ENCODE data around the gene JADE2.
"Not testable (repeated sequence)": the region's sequence is repeated elsewhere in the genome, so short reads cannot be mapped to it uniquely, and the experiment has no call there.

Gene JADE2
- total RNA-seq: 186 to 241 (median 205) reads per million in 4 donors

GRCh38 chr5:134524826-134525682, at the start of gene JADE2:
JADE2 (plus strand) TSS chr5:134525670; CDS start chr5:134535858, 10,188 bp downstream.
- peak; percentile 72 to 83 (median 77) for DNase-seq

- no peak for DNase-seq
Observed at GRCh38 chr5:134477462-134478245, 47.8 kb upstream of the JADE2 start.

GRCh38 chr5:134479839-134480238, 45.6 kb upstream of the JADE2 start:
- DNase-seq: no peak

- DNase-seq: no peak
Observed at GRCh38 chr5:134489227-134489944, 36.1 kb upstream of the JADE2 start.

DNA sequence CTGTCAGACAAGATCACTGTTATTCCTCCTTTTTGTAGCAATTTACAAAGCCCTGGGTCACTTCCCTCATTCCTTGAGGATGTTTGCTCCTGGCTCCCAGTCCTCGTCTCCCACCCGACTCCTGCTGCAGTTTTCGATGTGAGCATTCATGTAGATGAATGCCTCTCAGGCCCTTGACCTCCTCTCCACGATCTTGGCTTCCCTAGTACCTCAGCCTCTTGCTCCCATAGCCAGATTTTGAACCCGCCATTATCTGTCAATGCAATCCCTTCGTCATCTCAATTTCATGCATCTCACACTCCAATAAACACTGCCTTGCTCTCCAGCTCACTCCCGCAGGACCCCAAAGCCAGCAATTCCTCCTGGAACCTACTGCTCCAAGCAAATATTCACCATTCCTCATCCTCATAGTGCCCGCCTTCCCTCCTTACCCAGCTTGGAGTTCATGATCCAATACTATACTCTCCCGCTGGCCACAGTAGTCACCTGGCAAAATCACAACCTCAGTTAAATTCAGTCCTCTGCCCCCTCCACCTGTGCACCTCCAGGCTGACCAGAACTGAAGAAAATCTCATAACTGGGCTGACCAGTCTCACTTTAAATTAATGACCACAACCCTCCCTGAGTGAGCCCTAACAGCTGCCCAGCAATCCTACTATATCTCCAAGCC, 35.1 kb upstream of the JADE2 start:
- no peak for DNase-seq

- DNase-seq: no peak
Observed at GRCh38 chr5:134490925-134491271, 34.6 kb upstream of the JADE2 start.

GRCh38 chr5:134491841-134492442, 33.5 kb upstream of the JADE2 start:
- no peak for DNase-seq

GRCh38 chr5:134492568-134492967, 32.9 kb upstream of the JADE2 start:
- DNase-seq: no peak

DNA sequence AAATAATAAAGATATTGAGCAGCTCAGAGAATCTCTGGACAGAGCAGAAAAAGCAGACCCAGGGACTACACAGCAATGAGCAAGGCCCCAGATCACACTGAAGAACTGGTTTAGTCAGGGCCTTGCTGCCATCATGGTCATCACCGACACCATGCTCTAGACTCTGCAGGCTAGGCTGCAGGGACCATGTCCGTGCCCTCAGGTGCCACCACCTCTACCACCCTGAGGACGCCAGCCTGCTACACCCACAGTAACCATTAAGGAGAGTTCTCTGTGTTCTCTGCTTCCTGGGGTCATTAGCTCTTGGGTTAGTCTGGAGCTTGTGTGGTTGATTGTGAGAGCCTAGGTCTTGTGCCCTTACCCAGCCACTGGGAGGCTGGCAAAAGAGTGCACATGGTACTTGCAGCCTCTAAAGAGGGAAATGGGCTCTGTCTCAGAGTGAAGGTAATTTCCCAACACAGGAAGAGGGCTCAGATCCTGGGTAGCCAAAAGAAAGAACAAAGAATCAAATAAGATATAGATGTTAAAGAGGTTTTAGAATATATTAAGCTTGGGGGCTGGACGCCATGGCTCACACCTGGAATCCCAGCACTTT, 31.9 kb upstream of the JADE2 start:
- DNase-seq: no peak

GRCh38 chr5:134494780-134495179, 30.7 kb upstream of the JADE2 start:
- DNase-seq: no peak

DNA sequence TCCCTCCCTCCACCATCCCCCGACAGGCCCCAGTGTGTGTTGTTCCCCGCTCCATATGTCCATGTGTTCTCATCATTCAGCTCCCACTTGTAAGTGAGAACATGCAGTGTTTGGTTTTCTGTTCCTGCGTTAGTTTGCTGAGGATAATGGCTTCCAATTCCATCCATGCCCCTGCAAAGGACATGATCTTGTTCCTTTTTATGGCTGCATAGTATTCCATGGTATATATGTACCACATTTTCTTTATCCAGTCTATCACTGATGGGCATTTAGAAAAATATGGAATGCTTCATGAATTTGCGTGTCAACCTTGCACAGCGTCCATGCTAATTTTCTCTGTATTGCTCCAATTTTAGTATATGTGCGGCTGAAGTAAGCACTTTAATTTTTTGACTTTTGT, 25.6 kb upstream of the JADE2 start:
- DNase-seq: not testable (repeated sequence)

DNA sequence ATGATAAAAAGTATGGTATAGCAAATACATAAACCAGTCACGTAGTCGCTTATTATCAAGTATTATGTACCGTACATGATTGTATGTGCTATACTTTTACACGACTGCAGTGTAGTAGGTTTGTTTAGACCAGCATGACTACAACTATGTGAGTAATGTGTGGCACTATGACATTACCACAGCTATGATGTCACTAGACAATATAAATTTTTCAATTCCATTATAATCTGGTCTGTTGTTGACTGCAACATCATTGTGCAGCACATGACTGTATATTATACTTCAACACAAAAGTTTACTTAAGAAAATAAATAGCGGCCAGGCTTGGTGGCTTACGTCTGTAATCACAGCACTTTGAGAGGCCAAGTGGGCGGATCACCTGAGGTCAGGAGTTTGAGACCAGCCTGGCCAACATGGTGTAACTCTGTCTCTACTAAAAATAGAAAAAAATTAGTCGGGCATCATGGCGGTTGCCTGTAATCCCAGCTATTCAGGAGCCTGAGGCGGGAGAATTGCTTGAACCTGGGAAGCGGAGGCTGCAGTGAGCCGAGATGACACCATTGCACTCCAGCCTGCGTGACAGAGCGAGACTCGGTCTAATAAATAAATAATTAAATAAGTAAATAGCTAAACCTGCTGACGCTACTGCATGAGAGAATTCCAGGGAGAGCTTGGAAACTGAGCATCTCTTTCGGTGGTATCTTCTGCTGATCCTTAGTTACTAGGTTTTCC, 24.6 kb upstream of the JADE2 start:
- no peak for DNase-seq

DNA sequence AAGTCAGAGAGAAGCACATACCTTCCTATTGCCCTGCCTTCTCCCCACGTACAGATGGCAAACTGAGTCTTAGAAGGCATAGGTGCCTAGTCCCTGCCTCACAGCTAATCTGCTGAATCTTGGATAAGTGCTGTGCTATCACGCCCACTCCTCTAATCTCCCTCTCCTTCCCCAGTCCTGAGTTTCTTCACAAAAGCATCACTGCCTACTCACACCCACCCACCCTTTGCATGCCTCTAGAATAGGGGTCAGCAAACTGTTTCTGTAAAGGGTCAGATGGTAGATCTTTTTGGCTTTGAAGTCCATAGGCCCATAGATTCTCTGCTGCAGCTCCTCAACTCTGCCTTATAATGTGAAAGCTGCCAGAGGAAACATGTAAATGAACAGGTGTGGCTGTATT, 23.2 kb upstream of the JADE2 start:
- no peak for DNase-seq

DNA sequence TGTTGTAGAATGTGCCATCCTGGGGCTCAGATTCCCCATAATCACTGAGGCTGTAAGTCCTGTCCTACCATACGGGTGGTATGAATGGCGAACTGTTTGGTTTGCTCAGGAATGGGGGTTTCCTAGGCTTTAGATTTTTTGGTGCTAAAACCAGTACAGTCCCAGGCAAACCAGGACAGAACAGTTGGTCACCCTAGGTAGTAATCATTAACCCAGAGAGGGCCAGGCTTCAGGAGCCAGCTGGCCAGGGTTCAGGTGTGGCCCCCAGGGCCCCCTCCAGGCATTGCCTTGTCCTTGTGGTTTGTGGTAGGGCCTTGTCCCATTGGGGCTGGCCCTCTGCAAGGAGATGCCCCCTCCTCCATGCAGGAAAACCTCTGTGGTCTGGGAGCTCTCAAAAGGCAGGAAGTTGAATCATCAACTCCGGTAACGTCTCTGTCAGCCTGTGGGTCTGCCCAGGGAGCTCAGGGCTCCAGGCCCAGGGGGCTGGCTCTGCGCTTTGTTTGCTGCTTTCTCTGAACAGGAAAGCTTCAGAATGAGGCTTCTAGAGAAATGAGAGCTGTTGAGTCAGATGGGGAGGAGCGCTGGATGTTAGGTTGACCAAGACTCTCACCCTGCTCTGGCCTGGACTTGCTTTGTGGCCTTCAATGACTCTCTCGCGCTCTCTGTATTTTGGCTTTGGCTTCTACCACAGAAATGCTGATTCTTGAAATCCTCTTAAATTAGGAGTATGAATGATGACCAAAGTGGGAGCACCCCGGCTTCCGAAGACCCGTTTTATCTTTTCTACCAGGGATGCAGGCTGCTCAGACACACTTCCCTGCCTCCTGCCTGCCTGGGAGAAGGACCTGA, 22.2 kb upstream of the JADE2 start:
- peak in 3 of 5 donors; percentile 7 to 88 (median 15) for DNase-seq

- DNase-seq: no peak
Observed at GRCh38 chr5:134503937-134504437, 21.5 kb upstream of the JADE2 start.

GRCh38 chr5:134504629-134505300, 20.7 kb upstream of the JADE2 start:
- DNase-seq: no peak

DNA sequence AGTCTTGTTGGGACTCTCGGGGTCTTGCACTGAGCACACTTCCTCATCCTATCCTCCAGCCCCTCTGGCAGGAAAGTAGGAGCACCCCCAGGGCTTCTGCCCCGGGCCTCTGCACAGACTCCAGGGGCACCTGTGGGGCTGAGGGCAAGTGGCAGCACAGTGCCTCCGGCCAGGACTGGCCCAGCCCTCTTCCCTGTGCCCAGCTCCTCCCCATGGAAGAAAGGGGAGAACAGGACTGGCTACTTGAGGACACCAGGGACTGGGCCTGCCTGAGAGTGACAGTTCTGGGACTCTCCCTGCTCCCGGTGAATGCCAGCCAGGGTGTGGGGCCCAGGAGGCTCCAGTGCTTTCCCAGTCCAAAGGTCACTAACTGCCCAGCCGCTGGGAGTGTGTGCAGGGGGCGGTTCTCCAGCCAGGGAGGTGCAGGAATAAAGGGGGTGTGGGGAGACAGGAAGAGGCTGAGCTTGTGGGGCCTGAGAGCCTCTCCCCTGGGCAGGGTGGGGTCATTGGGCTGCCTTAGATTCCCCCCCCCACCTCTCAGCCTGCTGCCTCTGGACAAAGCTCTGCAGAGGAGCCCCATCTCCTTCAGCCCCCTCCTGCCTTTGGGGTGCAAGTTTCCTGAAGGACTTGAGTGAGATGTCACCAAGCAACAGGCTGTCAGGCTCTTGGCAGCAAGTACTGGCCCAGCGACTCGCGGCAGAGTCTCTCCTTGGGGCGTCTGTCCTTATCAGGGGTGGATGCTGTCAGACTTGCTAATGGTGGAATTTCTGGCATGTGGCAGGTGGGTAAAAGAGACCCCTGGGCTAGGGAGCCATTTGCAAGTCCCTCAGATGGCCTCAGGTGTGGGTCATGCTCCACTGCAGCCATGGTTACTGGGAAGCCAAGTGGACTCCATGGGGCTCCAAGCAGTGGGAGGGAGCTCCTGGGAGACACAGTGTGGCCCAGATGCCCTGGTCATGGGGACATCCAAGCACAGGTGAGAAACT, 19.1 kb upstream of the JADE2 start:
- no peak for DNase-seq

DNA sequence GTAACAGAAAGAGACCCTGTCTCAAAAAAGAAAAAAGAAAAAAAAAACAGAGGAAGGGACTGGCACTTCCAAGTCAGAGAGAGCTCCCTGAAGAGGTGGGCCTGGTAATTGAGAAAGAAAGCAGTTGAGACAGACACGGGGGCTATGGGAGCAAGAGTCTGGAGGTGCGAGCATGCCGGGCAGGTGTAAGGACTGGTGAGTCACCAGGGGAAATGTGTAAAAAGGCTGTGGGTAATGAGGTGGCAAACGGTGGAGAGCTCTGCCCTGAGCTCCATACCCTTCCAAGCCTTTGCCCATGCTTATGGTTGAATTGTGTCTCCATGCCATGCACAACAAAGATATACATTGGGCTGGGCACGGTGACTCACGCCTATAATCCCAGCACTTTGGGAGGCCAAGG, 18.0 kb upstream of the JADE2 start:
- no peak for DNase-seq

Data from T-helper 1 cell (primary cell).